ENCODE results near the gene COQ8B.
"Not testable (repeated sequence)": the region's sequence is repeated elsewhere in the genome, so short reads cannot be mapped to it uniquely, and the experiment has no call there.

The COQ8B gene

GRCh38 chr19:40741527-40742390 lies 25.1 kb upstream of the COQ8B start:
- DNase-seq = no peak

- DNase-seq = no peak
Measured at GRCh38 chr19:40740747-40741146, 24.1 kb upstream of the COQ8B start.

- no peak for DNase-seq
Measured at GRCh38 chr19:40739871-40740703, 23.4 kb upstream of the COQ8B start.

GRCh38 chr19:40739030-40739839 lies 22.5 kb upstream of the COQ8B start:
- no peak for DNase-seq

GRCh38 chr19:40737102-40737644 lies 20.5 kb upstream of the COQ8B start:
- DNase-seq = no peak

GRCh38 chr19:40736661-40737060 lies 20.0 kb upstream of the COQ8B start:
- DNase-seq = no peak

- DNase-seq = no peak
Measured at GRCh38 chr19:40735013-40735771, 18.5 kb upstream of the COQ8B start.

GRCh38 chr19:40733149-40733548 lies 16.5 kb upstream of the COQ8B start:
- no peak for DNase-seq

- DNase-seq = not testable (repeated sequence)
Measured at GRCh38 chr19:40732304-40732703, 15.6 kb upstream of the COQ8B start.

- DNase-seq = not testable (repeated sequence)
Measured at GRCh38 chr19:40730065-40730464, 13.4 kb upstream of the COQ8B start.

GRCh38 chr19:40726279-40726678 lies 9.6 kb upstream of the COQ8B start:
- DNase-seq = no peak

GRCh38 chr19:40724855-40725254 lies 8.2 kb upstream of the COQ8B start:
- DNase-seq = no peak

- DNase-seq = no peak
Measured at GRCh38 chr19:40724315-40724714, 7.6 kb upstream of the COQ8B start.

- no peak for DNase-seq
Measured at GRCh38 chr19:40723661-40724254, 7.1 kb upstream of the COQ8B start.

- no peak for DNase-seq
Measured at GRCh38 chr19:40721936-40722661, 5.4 kb upstream of the COQ8B start.

- DNase-seq = no peak
Measured at GRCh38 chr19:40721140-40721486, 4.4 kb upstream of the COQ8B start.

- no peak for DNase-seq
Measured at GRCh38 chr19:40719414-40719894, 2.8 kb upstream of the COQ8B start.

- DNase-seq = no peak
Measured at GRCh38 chr19:40718774-40719391, 2.2 kb upstream of the COQ8B start.

- DNase-seq = no peak
Measured at GRCh38 chr19:40717880-40718773, 1.4 kb upstream of the COQ8B start.

All from activated CD8-positive, alpha-beta memory T cell treated with anti-CD3 and anti-CD28 coated beads, Interleukin-2, amount 50 U/mL, for 48 hours (primary cell).